Activated B cell treated with CpG ODN at 0.5 μM for 24 hours (primary cell): ENCODE results near the gene MEPCE. TPM values are rescaled to one million over a fixed set of nuclear protein-coding genes. Genes with fewer than 3 reads are reported as not detected.

Source experiments
- ATAC-seq: fragments of 200-7000 bp; cut with Tn5 transposase; one replicate; pipeline ENCODE4 v1.10.0; 2021; ENCODE audit warnings: low read depth, mild to moderate bottlenecking, moderate library complexity
- CTCF ChIA-PET: fragments of 350-600 bp; sonication (Branson Sonifier 250); formaldehyde crosslinking; loops from one replicate; lab custom pipeline; 2021; ENCODE audit warnings: antibody characterized with exemption; lab: Charles Lee
- POLR2A ChIA-PET: fragments of 350-600 bp; sonication (Branson Sonifier 250); formaldehyde crosslinking; loops from one replicate; lab custom pipeline; 2021; ENCODE audit warnings: antibody characterized with exemption; lab: Charles Lee
- DNase-seq: peaks from one replicate; pipeline ENCODE4 v3.0.0; 2022
- H3K27ac Mint-ChIP-seq: one replicate; pipeline ENCODE4 v1.8.0; 2020; ENCODE audit warnings: mixed read lengths
- H3K27me3 Mint-ChIP-seq: one replicate; pipeline ENCODE4 v1.8.0; 2021; ENCODE audit warnings: mixed read lengths
- H3K36me3 Mint-ChIP-seq: one replicate; pipeline ENCODE4 v1.8.0; 2021; ENCODE audit warnings: low read depth, mixed read lengths
- H3K4me1 Mint-ChIP-seq: one replicate; pipeline ENCODE4 v1.8.0; 2021; ENCODE audit warnings: mixed read lengths
- H3K4me3 Mint-ChIP-seq: one replicate; pipeline ENCODE4 v1.8.0; 2020; ENCODE audit warnings: mild to moderate bottlenecking, mixed read lengths
- H3K9me3 Mint-ChIP-seq: one replicate; pipeline ENCODE4 v1.8.0; 2020; ENCODE audit warnings: mixed read lengths
- intact Hi-C: fragments of 100-400 bp; cut with micrococcal nuclease; formaldehyde crosslinking; loops from one replicate; pipeline ENCODE4 v1.15.1; 2024
- total RNA-seq: library from RNA; stranded (reverse); gene quantifications from 2 replicates; pipeline ENCODE4 v1.2.3, GENCODE V29; 2022
- TF ChIP-seq, protein P1 (sequence below): fragments of 200-600 bp; IDR thresholded peaks from one replicate; pipeline ENCODE4 v1.8.0; 2022; ENCODE audit warnings: antibody characterized with exemption, mild to moderate bottlenecking

The MEPCE gene
- total RNA-seq, 1 donor from 2014 or later = 65.5 TPM

DNA sequence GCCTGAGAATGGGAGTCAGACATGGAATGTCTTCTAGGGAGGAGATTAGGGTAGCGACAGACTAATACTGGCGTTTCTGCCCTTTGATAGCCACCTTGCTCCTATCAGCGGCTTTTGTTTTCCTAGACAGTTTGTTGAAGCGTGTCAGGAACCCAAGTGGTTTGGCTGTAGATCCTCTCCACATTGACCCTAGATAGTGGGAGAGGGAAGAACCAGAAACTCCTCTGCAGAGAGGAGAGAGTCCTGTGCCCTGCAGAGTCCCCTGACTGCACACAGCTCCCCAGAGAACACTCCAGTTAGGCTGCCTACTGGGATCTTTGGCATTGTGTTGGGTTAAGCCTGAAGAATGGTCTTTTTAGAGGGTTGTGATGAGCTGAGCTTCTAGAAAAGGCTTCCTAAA, 2.4 kb downstream of the MEPCE start:
- ChIA-PET CTCF (no interaction called here), POLR2A (no interaction called here)

DNA sequence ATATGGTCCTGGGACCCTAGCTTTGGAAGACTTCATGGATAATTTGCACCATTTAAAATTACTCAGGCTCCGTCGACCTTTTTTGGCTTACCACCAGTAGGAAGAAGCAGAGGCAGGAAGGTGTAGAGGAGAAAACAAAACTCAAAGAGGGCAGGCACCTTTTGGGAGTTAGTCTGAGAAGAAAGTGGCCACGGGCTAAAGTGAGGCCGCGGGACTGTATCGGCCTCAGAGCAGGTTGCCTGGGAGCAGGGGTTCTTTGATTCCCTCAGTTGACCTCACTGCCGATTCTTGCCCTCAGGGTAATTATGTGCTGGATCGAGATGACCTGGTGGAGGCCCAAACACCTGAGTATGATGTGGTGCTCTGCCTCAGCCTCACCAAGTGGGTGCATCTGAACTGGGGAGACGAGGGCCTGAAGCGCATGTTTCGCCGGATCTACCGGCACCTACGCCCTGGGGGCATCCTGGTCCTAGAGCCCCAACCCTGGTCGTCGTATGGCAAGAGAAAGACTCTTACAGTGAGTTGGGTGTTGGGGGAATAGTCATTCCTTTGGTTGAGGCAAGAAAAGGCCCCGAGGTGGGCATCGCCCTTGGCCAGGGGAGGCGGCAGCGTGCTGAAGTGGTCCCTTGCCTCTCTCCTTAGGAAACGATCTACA, 3.1 kb downstream of the MEPCE start:
- H3K27me3 Mint-ChIP-seq = no peaks in the 10 kb centered on the region
- peaks cover 65% of the 10 kb centered on the region for H3K36me3 Mint-ChIP-seq
- intact Hi-C loops = loop anchor here (10.0 kb wide), 1 partner anchor 822 kb away; no protein-coding TSS in a partner anchor
- H3K4me1 Mint-ChIP-seq = peaks cover 63% of the 10 kb centered on the region
- DNase-seq = no peak
- peak overlapping the region; percentile 7 for H3K4me3 Mint-ChIP-seq
- TF ChIP-seq, protein P1, sequence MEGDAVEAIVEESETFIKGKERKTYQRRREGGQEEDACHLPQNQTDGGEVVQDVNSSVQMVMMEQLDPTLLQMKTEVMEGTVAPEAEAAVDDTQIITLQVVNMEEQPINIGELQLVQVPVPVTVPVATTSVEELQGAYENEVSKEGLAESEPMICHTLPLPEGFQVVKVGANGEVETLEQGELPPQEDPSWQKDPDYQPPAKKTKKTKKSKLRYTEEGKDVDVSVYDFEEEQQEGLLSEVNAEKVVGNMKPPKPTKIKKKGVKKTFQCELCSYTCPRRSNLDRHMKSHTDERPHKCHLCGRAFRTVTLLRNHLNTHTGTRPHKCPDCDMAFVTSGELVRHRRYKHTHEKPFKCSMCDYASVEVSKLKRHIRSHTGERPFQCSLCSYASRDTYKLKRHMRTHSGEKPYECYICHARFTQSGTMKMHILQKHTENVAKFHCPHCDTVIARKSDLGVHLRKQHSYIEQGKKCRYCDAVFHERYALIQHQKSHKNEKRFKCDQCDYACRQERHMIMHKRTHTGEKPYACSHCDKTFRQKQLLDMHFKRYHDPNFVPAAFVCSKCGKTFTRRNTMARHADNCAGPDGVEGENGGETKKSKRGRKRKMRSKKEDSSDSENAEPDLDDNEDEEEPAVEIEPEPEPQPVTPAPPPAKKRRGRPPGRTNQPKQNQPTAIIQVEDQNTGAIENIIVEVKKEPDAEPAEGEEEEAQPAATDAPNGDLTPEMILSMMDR = no peak
- ATAC-seq = no peak
- no peaks in the 10 kb centered on the region for H3K9me3 Mint-ChIP-seq
- CTCF ChIA-PET = no interaction called here
- POLR2A ChIA-PET = interaction anchor here (0.6 kb wide), 1 partner anchor 298 kb away, joined by 5 read pairs; no protein-coding TSS in a partner anchor
- peak overlapping the region; percentile 80 for H3K27ac Mint-ChIP-seq

More for the DNA sequence above, 2.4 kb downstream of the MEPCE start:
- H3K27me3 Mint-ChIP-seq = no peaks in the 10 kb centered on the region
- H3K4me1 Mint-ChIP-seq = peaks cover 63% of the 10 kb centered on the region
- peaks cover 65% of the 10 kb centered on the region for H3K36me3 Mint-ChIP-seq
- peak overlapping the region; percentile 28 for H3K4me3 Mint-ChIP-seq
- DNase-seq (no peak), ATAC-seq (no peak)
- TF ChIP-seq, protein P1 = no peak
- no peaks in the 10 kb centered on the region for H3K9me3 Mint-ChIP-seq
- intact Hi-C loops = loop anchor here (10.0 kb wide), 1 partner anchor 823 kb away; no protein-coding TSS in a partner anchor
- H3K27ac Mint-ChIP-seq = peak overlapping the region; percentile 80

DNA sequence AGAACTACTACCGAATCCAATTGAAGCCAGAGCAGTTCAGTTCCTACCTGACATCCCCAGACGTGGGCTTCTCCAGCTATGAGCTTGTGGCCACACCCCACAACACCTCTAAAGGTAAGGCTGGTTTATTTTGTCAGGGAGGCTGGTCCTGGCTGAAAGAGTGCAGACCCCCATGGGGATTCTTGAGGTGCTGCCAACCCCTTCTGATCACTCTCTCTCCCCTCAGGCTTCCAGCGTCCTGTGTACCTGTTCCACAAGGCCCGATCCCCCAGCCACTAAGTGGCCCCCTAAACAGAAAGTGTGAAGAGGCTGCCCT, 3.6 kb downstream of the MEPCE start:
- DNase-seq (no peak), ATAC-seq (no peak)
- POLR2A ChIA-PET = interaction anchor here (0.6 kb wide), 1 partner anchor 299 kb away, joined by 5 read pairs; no protein-coding TSS in a partner anchor
- H3K4me3 Mint-ChIP-seq = no peak overlapping the region
- peak overlapping the region; percentile 41 for H3K27ac Mint-ChIP-seq
- intact Hi-C loops = loop anchor here (10.0 kb wide), 1 partner anchor 822 kb away; no protein-coding TSS in a partner anchor
- no peaks in the 10 kb centered on the region for H3K27me3 Mint-ChIP-seq
- no peaks in the 10 kb centered on the region for H3K9me3 Mint-ChIP-seq
- TF ChIP-seq, protein P1 = no peak
- peaks cover 59% of the 10 kb centered on the region for H3K4me1 Mint-ChIP-seq
- CTCF ChIA-PET = no interaction called here
- peaks cover 63% of the 10 kb centered on the region for H3K36me3 Mint-ChIP-seq

DNA sequence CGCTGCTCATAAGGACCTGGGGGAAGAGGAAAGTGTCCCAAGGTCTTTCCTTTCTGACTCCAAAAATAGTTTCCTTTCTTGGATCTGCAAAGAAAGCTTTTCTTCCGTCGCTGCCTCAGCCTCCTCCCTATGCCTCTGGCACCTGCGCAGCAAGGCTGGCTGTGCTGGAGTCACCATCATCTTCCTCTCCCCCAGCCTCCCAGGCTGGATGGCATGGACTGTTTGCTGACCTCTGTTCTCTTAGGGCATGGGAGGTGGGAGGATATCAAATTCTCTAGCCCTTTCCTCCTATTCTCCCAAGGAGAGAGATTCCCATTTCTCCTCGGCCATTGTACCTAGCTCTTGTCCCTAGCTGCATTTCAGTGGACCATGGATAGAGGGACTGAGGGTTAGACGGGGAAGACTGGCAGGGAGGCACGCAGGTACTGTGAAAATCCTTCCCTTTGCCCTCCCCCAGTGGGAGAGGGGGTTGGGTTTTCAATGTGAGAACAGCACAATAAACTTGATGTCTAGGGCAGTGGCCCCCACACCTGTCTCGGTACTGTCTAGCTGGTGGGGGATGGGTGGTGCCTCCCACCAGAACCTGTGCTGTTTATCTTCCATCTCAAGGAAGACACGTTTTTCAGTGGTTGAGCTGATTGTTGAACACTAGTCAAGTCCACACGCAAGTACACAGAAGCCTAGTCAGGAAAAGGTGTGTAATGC, 4.1 kb downstream of the MEPCE start:
- CTCF ChIA-PET = no interaction called here

More for the DNA sequence above, 4.1 kb downstream of the MEPCE start:
- Mint-ChIP-seq H3K4me3 (peak overlapping the region; percentile 83), H3K27ac (peak overlapping the region; percentile 27), H3K9me3 (no peaks in the 10 kb centered on the region), H3K36me3 (peaks cover 58% of the 10 kb centered on the region), H3K4me1 (peaks cover 59% of the 10 kb centered on the region), H3K27me3 (no peaks in the 10 kb centered on the region)
- DNase-seq (no peak), ATAC-seq (no peak)
- POLR2A ChIA-PET = interaction anchor here (1.4 to 2.7 kb wide), 3 partner anchors 11 to 26 kb away, joined by 4 to 12 read pairs (median 5); no protein-coding TSS in a partner anchor
- intact Hi-C loops = loop anchor here (10.0 kb wide), 1 partner anchor 821 kb away; no protein-coding TSS in a partner anchor
- TF ChIP-seq, protein P1 = no peak
